Measurements from ENCODE around the gene SULT6B1. TPM values are rescaled to one million over a fixed set of nuclear protein-coding genes. Genes with fewer than 3 reads are reported as not detected.

SULT6B1 gene
- total and polyA plus RNA-seq, 2 of the 4 experiments (the other 2 are of a cell fraction): not detected

- Histone ChIP-seq H2AFZ (replicated peaks; ENCODE audit: low read length, poor library complexity) (no peak overlapping the region), H2AK5ac (ENCODE audit: low read depth, low read length) (no peak overlapping the region), H3K36me3 (ENCODE audit: control insufficient read depth, insufficient read depth, low read length) (peaks cover 18% of the 10 kb centered on the region), H4K20me1 (ENCODE audit: insufficient read depth, low read length) (peaks cover 11% of the 10 kb centered on the region), H2BK20ac (ENCODE audit: low read depth, low read length) (no peak overlapping the region), H4K91ac (ENCODE audit: insufficient read depth, low read depth, low read length) (no peak overlapping the region), H3K27me3 (ENCODE audit: control insufficient read depth, insufficient read depth, low read length) (no peaks in the 10 kb centered on the region), H2BK15ac (ENCODE audit: low read depth, low read length) (no peak overlapping the region), H3K4me3 (ENCODE audit: insufficient read depth, low read depth, low read length) (no peak overlapping the region), H2BK5ac (ENCODE audit: low read depth, low read length, poor library complexity, severe bottlenecking) (no peak overlapping the region), H2AK9ac (replicated peaks; ENCODE audit: low read depth, low read length, poor library complexity) (no peak overlapping the region), H3K9ac (ENCODE audit: low read depth, low read length) (no peak overlapping the region), H3K9me3 (ENCODE audit: control insufficient read depth, insufficient read depth, low read length) (no peaks in the 10 kb centered on the region), H3K4me2 (ENCODE audit: low read depth, low read length) (no peak overlapping the region), H2BK120ac (ENCODE audit: low read depth, low read length) (no peak overlapping the region), H3K14ac (replicated peaks; ENCODE audit: low read depth, low read length) (no peak overlapping the region), H4K5ac (ENCODE audit: low read depth, low read length) (no peak overlapping the region), H3K4me1 (ENCODE audit: control insufficient read depth, insufficient read depth, low read length) (peaks cover 2% of the 10 kb centered on the region; the same call in 1 of the 2 replicates), H3K79me1 (ENCODE audit: low read depth in 1 of 2, low read length in 2 of 2) (peaks cover 30 to 61% of the 10 kb centered on the region in 2 experiments), H4K8ac (ENCODE audit: low read depth in 2 of 2, low read length in 2 of 2) (no peak overlapping the region), H3K18ac (ENCODE audit: low read depth, low read length) (no peak overlapping the region), H3K56ac (ENCODE audit: extremely low read depth, insufficient read depth, low read length) (no peak overlapping the region), H3K9me1 (ENCODE audit: insufficient read depth, low read length) (peaks cover 4% of the 10 kb centered on the region), H3K4ac (ENCODE audit: low read depth, low read length) (no peak overlapping the region), H3K23ac (ENCODE audit: low read depth, low read length) (no peak overlapping the region), H3K27ac (ENCODE audit: insufficient read depth, low read length) (no peak overlapping the region)
- BruUV-seq (replicated peaks): no TSS peak
- intact Hi-C loops (cut with micrococcal nuclease) (no loop called here), dilution Hi-C loops (cut with HindIII; ENCODE audit: low sequenced_read_pairs, unreplicated experiment) (no loop called here), in situ Hi-C loops (cut with MboI; ENCODE audit: low sequenced_read_pairs) (no loop called here)
- CTCF ChIA-PET: no interaction called here
- TF ChIP-seq RFX5 (IDR thresholded peaks at IDR 0.05; ENCODE audit: low read depth, low read length) (no peak), POLR2A (IDR thresholded peaks at IDR 0.05; ENCODE audit: low read depth, low read length) (no peak), RCOR1 (IDR thresholded peaks at IDR 0.05; ENCODE audit: insufficient replicate concordance, low read length) (no peak), CTCF (conservative IDR thresholded peaks at IDR 0.05; ENCODE audit: low read depth, low read length) (no peak), ELK1 (IDR thresholded peaks at IDR 0.05; ENCODE audit: borderline replicate concordance, low read depth, low read length) (no peak), BHLHE40 (IDR thresholded peaks at IDR 0.05; ENCODE audit: low read depth, low read length) (no peak), FOS (IDR thresholded peaks at IDR 0.05; ENCODE audit: low read depth, low read length) (no peak), USF2 (IDR thresholded peaks at IDR 0.05; ENCODE audit: low read depth, low read length) (no peak), MAFK (IDR thresholded peaks at IDR 0.05; ENCODE audit: low read depth, low read length) (no peak), NFE2L2 (IDR thresholded peaks at IDR 0.05; ENCODE audit: low read depth, low read length) (no peak), RAD21 (IDR thresholded peaks at IDR 0.05; ENCODE audit: low read length) (no peak), SMC3 (IDR thresholded peaks at IDR 0.05; ENCODE audit: low read depth, low read length) (no peak), MXI1 (IDR thresholded peaks at IDR 0.05; ENCODE audit: borderline replicate concordance, low read depth, low read length) (no peak)
- WGBS, 2 experiments (ENCODE audit: extremely low coverage in 2 of 2, insufficient read length in 1 of 2): no CpG with 5 or more reads among the region's 4 CpGs
- POLR2A ChIA-PET (ENCODE audit: unreplicated experiment): interaction anchor here (0.6 kb wide), 1 partner anchor 378 kb away, joined by 4 read pairs; no protein-coding TSS in a partner anchor
- ATAC-seq (ENCODE audit: low read depth): no peak
- DNase-seq: no peak
Observed at GRCh38 chr2:37226863-37227262, 38.4 kb upstream of the SULT6B1 start.

Data from IMR-90 (cell line).